SH-SY5Y (cell line): Measurements from ENCODE around the gene NFIB.

ENCODE experiments used
- GATA2 ChIP-seq: IDR thresholded peaks from 2 replicates; pipeline ENCODE4 v1.6.1; 2011; ENCODE audit warnings: mild to moderate bottlenecking, low read depth, low read length
- GATA3 ChIP-seq: IDR thresholded peaks from 2 replicates; pipeline ENCODE4 v1.6.1; 2011; ENCODE audit warnings: low read depth, mild to moderate bottlenecking, low read length, moderate library complexity

DNA sequence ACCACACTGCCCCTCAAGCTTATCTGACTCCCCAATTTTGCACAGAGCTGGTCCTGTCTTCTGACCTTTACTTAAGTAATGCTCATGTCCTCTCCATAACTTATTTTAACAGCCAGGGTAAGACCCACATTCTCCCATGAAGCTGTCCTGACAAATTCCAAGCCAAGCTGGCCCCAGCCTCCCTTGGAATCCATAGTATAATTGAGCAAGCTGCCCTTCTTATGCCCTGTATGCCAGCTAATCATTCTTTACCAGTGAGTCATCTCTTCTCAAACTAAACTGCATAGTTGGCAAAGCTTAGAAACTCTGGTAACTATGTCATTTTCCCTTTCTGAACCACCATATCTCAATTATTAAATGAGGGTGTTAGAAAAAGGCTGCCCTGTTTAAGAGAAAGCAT lies 92.4 kb downstream of the NFIB start:
- no peak for TF ChIP-seq GATA3
- TF ChIP-seq GATA2, result no peak
